HG02642 (cell line): ENCODE data around the gene DPYSL5.

Source experiments
- ATAC-seq: cut with Tn5 transposase; IDR thresholded peaks from one replicate; pipeline ENCODE4 v1.9.1; 2021; ENCODE audit warnings: mild to moderate bottlenecking; ENCODE audit not compliant: unreplicated experiment, poor library complexity

The DPYSL5 gene

GRCh38 chr2:26898480-26899078, 50.6 kb downstream of the DPYSL5 start:
- ATAC-seq, result no peak

- ATAC-seq, result no peak
Observed at GRCh38 chr2:26899500-26900164, 51.7 kb downstream of the DPYSL5 start.

GRCh38 chr2:26900831-26901321, 52.9 kb downstream of the DPYSL5 start:
- no peak for ATAC-seq

GRCh38 chr2:26901326-26902183, 53.6 kb downstream of the DPYSL5 start:
- no peak for ATAC-seq

- ATAC-seq, result no peak
Observed at GRCh38 chr2:26903676-26904075, 55.7 kb downstream of the DPYSL5 start.

GRCh38 chr2:26904839-26905238, 56.9 kb downstream of the DPYSL5 start:
- ATAC-seq, result peak; percentile 51

- peak; percentile 11 for ATAC-seq
Observed at GRCh38 chr2:26905341-26906198, 57.6 kb downstream of the DPYSL5 start.

- no peak for ATAC-seq
Observed at GRCh38 chr2:26907416-26907815, 59.5 kb downstream of the DPYSL5 start.

- ATAC-seq, result no peak
Observed at GRCh38 chr2:26910176-26910575, 62.2 kb downstream of the DPYSL5 start.

- no peak for ATAC-seq
Observed at GRCh38 chr2:26911911-26912861, 64.3 kb downstream of the DPYSL5 start.

- ATAC-seq, result no peak
Observed at GRCh38 chr2:26913606-26913998, 65.7 kb downstream of the DPYSL5 start.

- no peak for ATAC-seq
Observed at GRCh38 chr2:26913999-26914658, 66.2 kb downstream of the DPYSL5 start.

GRCh38 chr2:26914659-26915310, 66.9 kb downstream of the DPYSL5 start:
- no peak for ATAC-seq

- no peak for ATAC-seq
Observed at GRCh38 chr2:26915316-26915715, 67.4 kb downstream of the DPYSL5 start.

GRCh38 chr2:26916128-26916692, 68.3 kb downstream of the DPYSL5 start:
- no peak for ATAC-seq

GRCh38 chr2:26917135-26917836, 69.4 kb downstream of the DPYSL5 start:
- no peak for ATAC-seq

- no peak for ATAC-seq
Observed at GRCh38 chr2:26921323-26921722, 73.4 kb downstream of the DPYSL5 start.
